HepG2 (cell line): ENCODE results near the gene HSD17B2. TPM values are rescaled to one million over a fixed set of nuclear protein-coding genes. Genes with fewer than 3 reads are reported as not detected.

Experiments used
- BCL3 ChIP-seq: sonication (generic); formaldehyde crosslinking; IDR thresholded peaks from 2 replicates; pipeline ENCODE4 v1.5.1; 2020; ENCODE audit warnings: mild to moderate bottlenecking, missing genetic modification reagents, moderate library complexity
- CTCF ChIP-seq: sonication (generic); formaldehyde crosslinking; IDR thresholded peaks from 2 replicates; pipeline ENCODE4 v1.5.0; 2020; ENCODE audit warnings: mild to moderate bottlenecking, missing genetic modification reagents, moderate library complexity
- DZIP1 ChIP-seq: sonication (generic); formaldehyde crosslinking; IDR thresholded peaks from 2 replicates; pipeline ENCODE4 v1.5.0; 2020; ENCODE audit warnings: mild to moderate bottlenecking, missing genetic modification reagents
- FOXA3 ChIP-seq: IDR thresholded peaks from 2 replicates; pipeline ENCODE4 v1.6.1; 2016; ENCODE audit warnings: missing genetic modification reagents, missing compliant biosample characterization
- MAFK ChIP-seq, 2 experiments: IDR thresholded peaks in 1 of 2; conservative IDR thresholded peaks in 1 of 2; 2 replicates each; pipeline ENCODE4 v1.6.1; 2011; ENCODE audit warnings: improper control_type of control experiment in 2 of 2, low read length in 2 of 2
- PHF20 ChIP-seq: sonication (generic); formaldehyde crosslinking; IDR thresholded peaks from 2 replicates; pipeline ENCODE4 v1.5.0; 2020; ENCODE audit warnings: mild to moderate bottlenecking, missing genetic modification reagents
- PLRG1 ChIP-seq: fragments of 450-650 bp; conservative IDR thresholded peaks from 2 replicates; pipeline ENCODE4 v1.6.1; 2016
- SP140L ChIP-seq: sonication (generic); formaldehyde crosslinking; IDR thresholded peaks from 2 replicates; pipeline ENCODE4 v1.4.0; 2020; ENCODE audit warnings: missing genetic modification reagents, borderline replicate concordance
- TEAD3 ChIP-seq: optimal IDR thresholded peaks from 2 replicates; pipeline ENCODE3; 2016; ENCODE audit warnings: borderline replicate concordance
- ZC3H13 ChIP-seq: sonication (generic); formaldehyde crosslinking; IDR thresholded peaks from 2 replicates; pipeline ENCODE4 v1.8.1; 2023; ENCODE audit warnings: mild to moderate bottlenecking, missing genetic modification reagents, moderate library complexity
- ZNF501 ChIP-seq: sonication (generic); formaldehyde crosslinking; IDR thresholded peaks from 2 replicates; pipeline ENCODE4 v1.5.1; 2020; ENCODE audit warnings: mild to moderate bottlenecking, moderate library complexity, missing genetic modification reagents
- ZNF513 ChIP-seq: sonication (generic); formaldehyde crosslinking; conservative IDR thresholded peaks from 2 replicates; pipeline ENCODE4 v1.5.0; 2020; ENCODE audit warnings: missing genetic modification reagents
- ZNF589 ChIP-seq: sonication (generic); formaldehyde crosslinking; conservative IDR thresholded peaks from 2 replicates; pipeline ENCODE4 v1.8.0; 2022; ENCODE audit warnings: mild to moderate bottlenecking, moderate library complexity, missing genetic modification reagents
- ZNF629 ChIP-seq: sonication (generic); formaldehyde crosslinking; conservative IDR thresholded peaks from 2 replicates; pipeline ENCODE4 v1.5.0; 2020; ENCODE audit warnings: missing genetic modification reagents
- ZNF646 ChIP-seq: sonication (generic); formaldehyde crosslinking; IDR thresholded peaks from 2 replicates; pipeline ENCODE4 v1.9.0; 2021; ENCODE audit warnings: mild to moderate bottlenecking, missing genetic modification reagents
- polyA plus RNA-seq, 8 experiments: library from polyadenylated mRNA; depleted of rRNA in 3 of 8; stranded (reverse) in 7 of 8; unstranded in 1 of 8; fragments of >200 nt; fragmentation: Illumina TruSeq in 4 of 8; extraction: Trizol in 4 of 8; gene quantifications; 2 replicates each; pipeline versions ENCODE4 v1.2.1 to v1.2.3, GENCODE V29; 2011 to 2016; ENCODE audit warnings: low read depth in 4 of 8, missing spikeins in 1 of 8, mixed read lengths in 1 of 8; ENCODE audit not compliant: insufficient read depth in 1 of 8
- total RNA-seq, 5 experiments: library from RNA; depleted of rRNA; stranded (reverse); fragments of >200 nt; fragmentation: Illumina TruSeq; extraction: Trizol; gene quantifications; 2 replicates each; pipeline ENCODE4 v1.2.3, GENCODE V29; 2016; ENCODE audit warnings: low read depth in 1 of 5

Gene HSD17B2
- total and polyA plus RNA-seq, 2 of the 13 experiments (the other 11 are each of a cell fraction or from before 2014, with no cell fraction given) = 26.3 to 69.3 TPM

- no peak for TF ChIP-seq ZNF646 (CRISPR knock-in tag)
- no peak for TF ChIP-seq BCL3 (CRISPR knock-in tag)
- TF ChIP-seq PHF20 (CRISPR knock-in tag) = no peak
- TF ChIP-seq ZNF501 = no peak
- TF ChIP-seq TEAD3 (CRISPR knock-in tag) = no peak
- peak; percentile 38 to 61; a peak in 3 of 4 replicates for TF ChIP-seq MAFK (conservative IDR thresholded peaks at IDR 0.05 in 1 of 2, IDR thresholded peaks at IDR 0.05 in 1 of 2; ENCODE audit: low read length in 2 of 2)
- no peak for TF ChIP-seq ZNF513 (CRISPR knock-in tag)
- TF ChIP-seq ZNF629 (CRISPR knock-in tag) = no peak; the same call in 1 of the 2 replicates
- 0 out of 2 replicates have a peak, but pooled peaks have one; percentile 36 for TF ChIP-seq SP140L (CRISPR knock-in tag)
- TF ChIP-seq FOXA3 (CRISPR knock-in tag) = 0 out of 2 replicates have a peak, but pooled peaks have one; percentile 25
- no peak for TF ChIP-seq PLRG1
- peak; percentile 58 for TF ChIP-seq CTCF (CRISPR knock-in tag)
- no peak for TF ChIP-seq DZIP1 (CRISPR knock-in tag)
- TF ChIP-seq ZNF589 (CRISPR knock-in tag) = no peak
- no peak for TF ChIP-seq ZC3H13
Measured at GRCh38 chr16:82061861-82062525, 26.9 kb downstream of the HSD17B2 start (continued).
